OCI-LY7 (cell line): ENCODE data around the gene DHCR7. TPM values are rescaled to one million over a fixed set of nuclear protein-coding genes. Genes with fewer than 3 reads are reported as not detected.

Experiments used
- BruUV-seq: library from RNA; stranded (reverse); fragments of 400-500 nt; replicated peaks from 2 replicates; lab custom pipeline; 2021; lab: Mats Ljungman, UMichigan
- CTCF ChIA-PET: fragments of 300-600 bp; sonication (Branson Sonifier 250); formaldehyde crosslinking; loops from one replicate; lab custom pipeline; 2022; ENCODE audit warnings: antibody characterized with exemption; ENCODE audit not compliant: unreplicated experiment; lab: Charles Lee
- POLR2A ChIA-PET: fragments of 300-600 bp; sonication (Branson Sonifier 250); formaldehyde crosslinking; loops from one replicate; lab custom pipeline; 2022; ENCODE audit warnings: antibody characterized with exemption; lab: Charles Lee
- DNase-seq: peaks from one replicate; pipeline ENCODE4 v3.0.0-alpha.2; 2015; ENCODE audit warnings: low spot score
- H2AFZ ChIP-seq: fragments of 200-600 bp; sonication (generic), shearing (Covaris generic); 2 replicates; pipeline ENCODE4 v1.6.1; 2014; ENCODE audit warnings: mild to moderate bottlenecking, antibody characterized with exemption, low read length, moderate library complexity
- H3K27ac ChIP-seq: fragments of 200-600 bp; sonication (generic); 2 replicates; pipeline ENCODE4 v1.5.1; 2014; ENCODE audit warnings: mixed run types, low read depth, mild to moderate bottlenecking, moderate library complexity, low read length, inconsistent platforms; ENCODE audit not compliant: poor library complexity, severe bottlenecking
- H3K36me3 ChIP-seq: fragments of 200-600 bp; sonication (generic); 2 replicates; pipeline ENCODE4 v1.6.1; 2014; ENCODE audit warnings: mild to moderate bottlenecking, antibody characterized with exemption, low read length, moderate library complexity, mixed read lengths; ENCODE audit not compliant: insufficient read depth
- H3K4me1 ChIP-seq: fragments of 200-600 bp; sonication (generic); 2 replicates; pipeline ENCODE4 v1.5.1; 2014; ENCODE audit warnings: mild to moderate bottlenecking, low read length; ENCODE audit not compliant: insufficient read depth, poor library complexity, severe bottlenecking
- H3K4me2 ChIP-seq: fragments of 200-600 bp; sonication (generic); 2 replicates; pipeline ENCODE4 v1.6.1; 2014; ENCODE audit warnings: mild to moderate bottlenecking, low read length
- H3K4me3 ChIP-seq: fragments of 200-600 bp; sonication (generic); 2 replicates; pipeline ENCODE4 v1.5.1; 2014; ENCODE audit warnings: mild to moderate bottlenecking, low read depth, low read length; ENCODE audit not compliant: poor library complexity, severe bottlenecking
- H3K79me2 ChIP-seq: fragments of 200-600 bp; sonication (generic); 2 replicates; pipeline ENCODE4 v1.6.1; 2016; ENCODE audit warnings: low read depth, mild to moderate bottlenecking, low read length, moderate library complexity, mixed read lengths; ENCODE audit not compliant: insufficient read depth
- H3K9me2 ChIP-seq: fragments of 200-600 bp; sonication (generic); 2 replicates; pipeline ENCODE4 v1.6.1; 2016; ENCODE audit warnings: mild to moderate bottlenecking, low read length, mixed read lengths; ENCODE audit not compliant: insufficient read depth
- H3K9me3 ChIP-seq: fragments of 200-600 bp; sonication (generic); 2 replicates; pipeline ENCODE4 v1.6.1; 2014; ENCODE audit warnings: mild to moderate bottlenecking, mixed run types, low read length, mixed read lengths
- H4K20me1 ChIP-seq: fragments of 200-600 bp; sonication (generic); 2 replicates; pipeline ENCODE4 v1.6.1; 2014; ENCODE audit warnings: mild to moderate bottlenecking, antibody characterized with exemption, low read length, moderate library complexity, mixed read lengths; ENCODE audit not compliant: insufficient read depth
- CTCF ChIP-seq: fragments of 200-600 bp; sonication (generic); conservative IDR thresholded peaks from 2 replicates; pipeline ENCODE4 v1.5.1; 2014; ENCODE audit warnings: mild to moderate bottlenecking, antibody characterized with exemption, low read length, moderate library complexity, mixed read lengths
- EZH2phosphoT487 ChIP-seq: fragments of 200-600 bp; sonication (generic); IDR thresholded peaks from 2 replicates; pipeline ENCODE4 v1.6.1; 2018; ENCODE audit warnings: low read depth, borderline replicate concordance, mild to moderate bottlenecking, mixed run types, antibody characterized with exemption, low read length, moderate library complexity, mixed read lengths
- intact Hi-C: fragments of 100-400 bp; cut with micrococcal nuclease; formaldehyde crosslinking; loops from one replicate; pipeline ENCODE4 v1.10.0; 2022; ENCODE audit not compliant: unreplicated experiment
- total RNA-seq, 2 experiments: library from RNA; depleted of rRNA in 1 of 2; stranded (reverse); fragments of >200 nt in 1 of 2; shearing (Covaris generic) in 1 of 2; gene quantifications; 2 replicates each; pipeline ENCODE4 v1.2.3, GENCODE V29; 2014 to 2022

DHCR7 gene
- total RNA-seq, 2 experiments from 2014 or later: 33.4 to 110 TPM

DNA sequence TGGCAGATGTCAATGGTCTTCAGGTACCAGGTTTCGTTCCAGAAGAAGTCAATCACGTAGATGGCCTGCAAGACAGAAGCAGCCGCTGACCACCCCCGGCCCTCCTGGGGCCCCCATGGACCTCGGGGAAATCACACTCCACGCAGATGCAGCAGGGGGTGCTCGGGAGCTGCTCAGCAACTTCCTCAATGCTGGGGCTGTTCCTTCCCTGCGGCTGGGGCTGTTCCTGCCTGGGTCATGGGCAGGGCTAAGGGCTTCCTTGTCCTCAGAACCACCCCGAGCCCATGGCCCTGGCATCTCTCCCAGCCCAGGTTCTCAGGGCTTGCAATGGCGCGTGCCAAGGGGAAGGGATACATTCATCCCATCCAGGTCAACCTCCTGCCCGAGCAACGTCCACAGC, 10.3 kb downstream of the DHCR7 start:
- no peaks in the 10 kb centered on the region for H3K9me2 ChIP-seq
- no peak overlapping the region for H2AFZ ChIP-seq
- no peak overlapping the region for H3K27ac ChIP-seq
- no peaks in the 10 kb centered on the region for H4K20me1 ChIP-seq
- CTCF ChIA-PET: no interaction called here
- H3K4me3 ChIP-seq: no peak overlapping the region
- H3K36me3 ChIP-seq: peaks cover 79% of the 10 kb centered on the region
- BruUV-seq: no TSS peak
- H3K4me1 ChIP-seq: no peaks in the 10 kb centered on the region
- intact Hi-C loops: no loop called here
- H3K79me2 ChIP-seq: no peaks in the 10 kb centered on the region
- H3K9me3 ChIP-seq: no peaks in the 10 kb centered on the region
- no peak overlapping the region for H3K4me2 ChIP-seq
- DNase-seq: no peak
- TF ChIP-seq CTCF (no peak), EZH2phosphoT487 (no peak)
- POLR2A ChIA-PET: no interaction called here

DNA sequence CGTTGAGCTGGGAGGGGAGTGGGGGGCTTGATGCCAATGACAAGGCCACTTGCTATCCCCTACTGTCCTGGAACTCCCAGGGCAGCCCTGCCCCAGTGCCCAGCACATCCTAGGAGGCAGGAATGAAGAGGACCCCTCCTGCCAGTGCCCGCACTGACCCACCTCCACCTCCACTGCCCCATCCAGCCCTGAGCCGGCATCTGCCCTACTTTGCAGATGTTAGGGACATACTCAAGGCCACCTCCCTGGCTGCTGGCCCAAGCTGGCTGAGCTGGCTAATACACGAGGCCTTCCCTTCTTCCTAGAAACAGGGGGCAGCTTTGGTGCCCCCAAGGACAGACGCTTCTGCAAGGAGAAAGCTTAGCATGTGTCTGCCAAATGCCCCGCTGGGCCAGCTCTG, 10.8 kb downstream of the DHCR7 start:
- no peaks in the 10 kb centered on the region for H3K4me1 ChIP-seq
- POLR2A ChIA-PET: no interaction called here
- no peak for DNase-seq
- BruUV-seq: no TSS peak
- intact Hi-C loops: no loop called here
- no peaks in the 10 kb centered on the region for H3K79me2 ChIP-seq
- H2AFZ ChIP-seq: no peak overlapping the region
- no peak overlapping the region for H3K27ac ChIP-seq
- TF ChIP-seq CTCF: no peak
- no peak for TF ChIP-seq EZH2phosphoT487
- CTCF ChIA-PET: no interaction called here
- no peaks in the 10 kb centered on the region for H3K9me2 ChIP-seq
- no peak overlapping the region for H3K4me2 ChIP-seq
- no peaks in the 10 kb centered on the region for H4K20me1 ChIP-seq
- H3K9me3 ChIP-seq: no peaks in the 10 kb centered on the region
- peaks cover 75% of the 10 kb centered on the region for H3K36me3 ChIP-seq
- H3K4me3 ChIP-seq: no peak overlapping the region

DNA sequence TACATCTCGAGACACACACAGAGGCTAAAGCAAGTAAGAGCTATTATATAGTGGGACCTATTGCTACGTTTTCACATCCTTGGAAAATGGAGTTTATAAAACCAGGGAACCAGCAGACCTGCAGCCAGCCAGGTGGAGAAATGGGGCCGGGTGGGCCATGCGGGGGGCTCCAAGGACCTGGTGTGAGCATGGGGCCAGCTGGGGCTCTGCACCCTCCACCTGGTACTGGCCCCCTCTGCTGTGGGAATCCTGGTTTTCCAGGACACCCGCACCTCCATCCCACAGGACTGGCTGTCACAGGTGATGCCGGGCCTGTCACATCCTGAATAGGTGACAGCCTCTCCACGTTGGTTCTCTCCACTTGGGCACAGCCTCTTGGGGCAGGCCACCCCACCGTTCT, 11.3 kb downstream of the DHCR7 start:
- intact Hi-C loops: no loop called here
- peaks cover 70% of the 10 kb centered on the region for H3K36me3 ChIP-seq
- H3K27ac ChIP-seq: no peak overlapping the region
- ChIA-PET CTCF (no interaction called here), POLR2A (no interaction called here)
- BruUV-seq: no TSS peak
- H3K79me2 ChIP-seq: no peaks in the 10 kb centered on the region
- no peak overlapping the region for H3K4me3 ChIP-seq
- H3K9me2 ChIP-seq: no peaks in the 10 kb centered on the region
- DNase-seq: no peak
- H3K4me2 ChIP-seq: no peak overlapping the region
- H2AFZ ChIP-seq: no peak overlapping the region
- TF ChIP-seq CTCF (no peak), EZH2phosphoT487 (no peak)
- no peaks in the 10 kb centered on the region for H3K9me3 ChIP-seq
- H4K20me1 ChIP-seq: no peaks in the 10 kb centered on the region
- no peaks in the 10 kb centered on the region for H3K4me1 ChIP-seq
